Glutamatergic neuron (in vitro differentiated cells): Measurements from ENCODE around the gene THSD7A. TPM values are rescaled to one million over a fixed set of nuclear protein-coding genes. Genes with fewer than 3 reads are reported as not detected.

ENCODE experiments used
- DNase-seq: peaks from one replicate; pipeline ENCODE4 v3.0.0; 2022
- H3K27ac Mint-ChIP-seq: one replicate; pipeline ENCODE4 v1.8.0; 2020; ENCODE audit warnings: mild to moderate bottlenecking, mixed read lengths, inconsistent platforms; ENCODE audit not compliant: unreplicated experiment
- H3K27me3 Mint-ChIP-seq: one replicate; pipeline ENCODE4 v1.8.0; 2020; ENCODE audit warnings: mild to moderate bottlenecking, moderate library complexity, mixed read lengths, inconsistent platforms; ENCODE audit not compliant: unreplicated experiment
- H3K36me3 Mint-ChIP-seq: one replicate; pipeline ENCODE4 v1.8.0; 2020; ENCODE audit warnings: mild to moderate bottlenecking, mixed read lengths, inconsistent platforms; ENCODE audit not compliant: unreplicated experiment
- H3K4me1 Mint-ChIP-seq: one replicate; pipeline ENCODE4 v1.8.0; 2020; ENCODE audit warnings: mild to moderate bottlenecking, low read depth, mixed read lengths, inconsistent platforms; ENCODE audit not compliant: unreplicated experiment
- H3K4me3 Mint-ChIP-seq: one replicate; pipeline ENCODE4 v1.8.0; 2020; ENCODE audit warnings: mild to moderate bottlenecking, mixed read lengths, inconsistent platforms; ENCODE audit not compliant: unreplicated experiment
- H3K9me3 Mint-ChIP-seq: one replicate; pipeline ENCODE4 v1.8.0; 2020; ENCODE audit warnings: mild to moderate bottlenecking, moderate library complexity, mixed read lengths, inconsistent platforms; ENCODE audit not compliant: unreplicated experiment
- CTCF ChIP-seq: fragments of 200-600 bp; sonication (generic); IDR thresholded peaks from one replicate; pipeline ENCODE4 v1.5.0; 2021; ENCODE audit not compliant: partially characterized antibody, unreplicated experiment
- total RNA-seq: library from RNA; stranded (reverse); fragmentation: NEBNext Ultra II Directional; extraction: Animal tissue kit (Norgen Biotek cat#: 25700); gene quantifications from one replicate; pipeline ENCODE4 v1.2.1, GENCODE V29; 2021; ENCODE audit not compliant: unreplicated experiment

The THSD7A gene
- total RNA-seq, 1 donor from 2014 or later: 211 TPM

DNA sequence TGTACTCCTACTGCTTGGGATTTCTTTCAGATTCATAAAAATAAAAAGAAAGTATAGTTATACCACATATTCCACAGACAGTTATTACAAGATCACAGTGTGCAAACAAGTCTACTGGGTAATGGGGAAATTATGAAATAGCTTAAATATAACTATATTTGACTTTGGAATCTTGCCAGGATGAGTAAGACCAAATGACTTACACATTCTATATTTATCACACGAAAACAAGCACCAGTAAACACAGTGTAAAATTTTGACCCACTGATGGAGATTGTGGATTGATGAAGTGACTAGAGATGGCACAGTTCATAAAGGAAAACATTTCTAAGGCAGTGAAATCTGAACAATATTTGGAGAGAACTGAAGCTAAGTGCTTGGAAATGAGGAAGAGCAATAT lies 339.7 kb downstream of the THSD7A start:
- no peak overlapping the region for H3K27ac Mint-ChIP-seq
- peaks cover 11% of the 10 kb centered on the region for H3K4me1 Mint-ChIP-seq
- no peak for TF ChIP-seq CTCF
- no peaks in the 10 kb centered on the region for H3K27me3 Mint-ChIP-seq
- no peak overlapping the region for H3K4me3 Mint-ChIP-seq
- peaks cover 11% of the 10 kb centered on the region for H3K36me3 Mint-ChIP-seq
- DNase-seq: no peak
- peaks cover 2% of the 10 kb centered on the region for H3K9me3 Mint-ChIP-seq

GRCh38 chr7:11491811-11492210 lies 340.2 kb downstream of the THSD7A start:
- H3K27me3 Mint-ChIP-seq: no peaks in the 10 kb centered on the region
- peak overlapping the region; percentile 29 for H3K27ac Mint-ChIP-seq
- H3K9me3 Mint-ChIP-seq: peaks cover 2% of the 10 kb centered on the region
- H3K4me3 Mint-ChIP-seq: peak overlapping the region; percentile 6
- TF ChIP-seq CTCF: no peak
- no peak for DNase-seq
- peaks cover 11% of the 10 kb centered on the region for H3K4me1 Mint-ChIP-seq
- H3K36me3 Mint-ChIP-seq: peaks cover 12% of the 10 kb centered on the region

DNA sequence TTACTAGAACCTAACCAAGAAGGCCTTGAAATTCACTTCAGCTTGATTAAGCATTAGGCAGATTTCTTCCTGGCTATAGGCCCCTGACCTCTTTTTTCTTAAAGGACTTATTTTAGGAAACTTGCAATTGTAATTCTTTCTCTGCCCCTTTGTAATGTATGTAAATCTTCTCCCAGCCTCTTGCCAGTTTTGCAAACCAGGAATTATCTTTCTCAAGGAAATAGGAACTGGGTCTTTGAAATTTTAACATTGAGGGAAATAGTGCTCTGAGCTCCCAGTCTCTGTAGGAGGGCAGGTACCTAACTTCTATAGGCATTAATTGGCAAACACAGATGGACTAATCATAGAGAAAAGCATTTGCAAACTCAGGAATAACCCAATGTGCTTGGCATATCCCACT lies 342.7 kb downstream of the THSD7A start:
- H3K4me1 Mint-ChIP-seq: peaks cover 11% of the 10 kb centered on the region
- H3K27me3 Mint-ChIP-seq: no peaks in the 10 kb centered on the region
- H3K4me3 Mint-ChIP-seq: no peak overlapping the region
- no peak overlapping the region for H3K27ac Mint-ChIP-seq
- H3K36me3 Mint-ChIP-seq: peaks cover 12% of the 10 kb centered on the region
- DNase-seq: no peak
- peaks cover 2% of the 10 kb centered on the region for H3K9me3 Mint-ChIP-seq
- TF ChIP-seq CTCF: no peak

DNA sequence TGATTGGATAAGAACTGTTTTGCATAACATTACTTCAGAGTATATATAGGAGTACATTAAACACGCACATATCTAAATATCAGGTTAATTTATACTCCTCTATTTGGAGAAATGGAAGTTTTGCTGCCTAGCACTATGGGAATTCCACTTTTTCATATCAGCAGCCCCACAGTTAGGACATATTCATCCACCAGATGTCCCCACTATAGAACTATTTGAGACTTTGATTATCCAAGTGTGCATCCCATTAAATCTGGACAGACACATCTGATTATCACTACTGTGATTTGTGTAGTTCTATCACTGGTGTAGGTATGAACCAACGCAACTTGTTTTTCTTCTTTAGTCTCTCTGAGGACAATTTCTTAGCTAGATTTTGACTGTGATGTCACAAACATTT lies 345.7 kb downstream of the THSD7A start:
- H3K27me3 Mint-ChIP-seq: no peaks in the 10 kb centered on the region
- H3K4me1 Mint-ChIP-seq: peaks cover 11% of the 10 kb centered on the region
- H3K9me3 Mint-ChIP-seq: peaks cover 6% of the 10 kb centered on the region
- H3K4me3 Mint-ChIP-seq: no peak overlapping the region
- no peak overlapping the region for H3K27ac Mint-ChIP-seq
- H3K36me3 Mint-ChIP-seq: peaks cover 12% of the 10 kb centered on the region
- DNase-seq: no peak
- no peak for TF ChIP-seq CTCF

DNA sequence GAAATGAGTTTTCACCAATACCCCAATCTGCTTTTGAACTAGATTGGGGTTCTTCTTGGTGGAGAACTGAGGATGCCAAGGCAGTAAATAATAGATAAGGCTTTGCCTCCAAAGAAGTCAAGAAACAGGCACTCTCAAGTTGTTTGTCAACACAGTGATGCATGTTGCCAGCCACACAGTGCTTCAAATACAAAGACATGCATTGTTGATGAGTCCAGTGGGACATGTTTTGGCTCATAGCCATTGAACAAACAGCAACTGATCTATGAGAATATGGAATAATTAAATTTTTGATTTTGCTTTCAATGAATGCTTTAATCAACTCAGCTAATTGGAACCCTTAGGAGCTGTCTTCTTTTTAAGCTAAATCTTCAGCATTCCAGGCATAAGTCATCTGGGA lies 346.4 kb downstream of the THSD7A start:
- no peak for DNase-seq
- Mint-ChIP-seq H3K27ac (no peak overlapping the region), H3K9me3 (peaks cover 6% of the 10 kb centered on the region), H3K4me3 (no peak overlapping the region), H3K27me3 (no peaks in the 10 kb centered on the region), H3K36me3 (peaks cover 12% of the 10 kb centered on the region), H3K4me1 (peaks cover 11% of the 10 kb centered on the region)
- no peak for TF ChIP-seq CTCF
